IMR-90 (cell line): ENCODE results near the gene TAS2R19. TPM values are rescaled to one million over a fixed set of nuclear protein-coding genes. Genes with fewer than 3 reads are reported as not detected.

Source experiments
- ATAC-seq: fragments of 200-7000 bp; cut with Tn5 transposase; 2 replicates; pipeline ENCODE4 v1.9.1; 2020; ENCODE audit warnings: low read depth, mild to moderate bottlenecking, moderate library complexity
- BruUV-seq: library from RNA; stranded (reverse); fragments of 400-500 nt; replicated peaks from 2 replicates; lab custom pipeline; 2021; lab: Mats Ljungman, UMichigan
- CTCF ChIA-PET: fragments of 300-600 bp; formaldehyde crosslinking; extraction: SDS; loops from one replicate; lab custom pipeline; 2021; ENCODE audit warnings: antibody characterized with exemption; lab: Yijun Ruan, JAX
- POLR2A ChIA-PET: fragments of 300-600 bp; sonication (Branson Sonifier 250); formaldehyde crosslinking; loops from one replicate; lab custom pipeline; 2022; ENCODE audit warnings: antibody characterized with exemption; ENCODE audit not compliant: unreplicated experiment; lab: Charles Lee
- DNase-seq: peaks from one replicate; pipeline ENCODE4 v3.0.0; 2013
- H2AFZ ChIP-seq: replicated peaks from 2 replicates; pipeline ENCODE3; 2013; ENCODE audit warnings: low read length, mild to moderate bottlenecking; ENCODE audit not compliant: poor library complexity
- H2AK5ac ChIP-seq: 2 replicates; pipeline ENCODE4 v1.6.1; 2013; ENCODE audit warnings: low read depth, low read length, inconsistent platforms
- H2AK9ac ChIP-seq: replicated peaks from 2 replicates; pipeline ENCODE3; 2013; ENCODE audit warnings: mild to moderate bottlenecking, low read depth, low read length, moderate library complexity; ENCODE audit not compliant: poor library complexity
- H2BK120ac ChIP-seq: 2 replicates; pipeline ENCODE4 v1.6.1; 2013; ENCODE audit warnings: low read depth, low read length, inconsistent platforms
- H2BK15ac ChIP-seq: 3 replicates; pipeline ENCODE4 v1.6.1; 2013; ENCODE audit warnings: low read depth, low read length, inconsistent platforms
- H2BK20ac ChIP-seq: 2 replicates; pipeline ENCODE4 v1.6.1; 2013; ENCODE audit warnings: low read depth, mild to moderate bottlenecking, inconsistent platforms, low read length, moderate library complexity
- H2BK5ac ChIP-seq: 2 replicates; pipeline ENCODE4 v1.6.1; 2013; ENCODE audit warnings: mild to moderate bottlenecking, low read depth, low read length, inconsistent platforms; ENCODE audit not compliant: poor library complexity, severe bottlenecking
- H3K14ac ChIP-seq: replicated peaks from 2 replicates; pipeline ENCODE4 v1.6.1; 2013; ENCODE audit warnings: low read depth, low read length, inconsistent platforms
- H3K18ac ChIP-seq: 2 replicates; pipeline ENCODE4 v1.6.1; 2013; ENCODE audit warnings: low read depth, low read length, control low read depth
- H3K23ac ChIP-seq: 2 replicates; pipeline ENCODE4 v1.6.1; 2013; ENCODE audit warnings: low read depth, low read length, inconsistent platforms
- H3K27ac ChIP-seq: 2 replicates; pipeline ENCODE4 v1.5.1; 2013; ENCODE audit warnings: mild to moderate bottlenecking, control low read depth, low read length; ENCODE audit not compliant: insufficient read depth
- H3K27me3 ChIP-seq: 2 replicates; pipeline ENCODE4 v1.6.1; 2013; ENCODE audit warnings: low read length; ENCODE audit not compliant: control insufficient read depth, insufficient read depth
- H3K36me3 ChIP-seq: 2 replicates; pipeline ENCODE4 v1.6.1; 2013; ENCODE audit warnings: low read length, mixed read lengths; ENCODE audit not compliant: control insufficient read depth, insufficient read depth
- H3K4ac ChIP-seq: 2 replicates; pipeline ENCODE4 v1.6.1; 2013; ENCODE audit warnings: low read depth, low read length, inconsistent platforms
- H3K4me1 ChIP-seq: 2 replicates; pipeline ENCODE4 v1.6.1; 2013; ENCODE audit warnings: low read length, mixed read lengths; ENCODE audit not compliant: control insufficient read depth, insufficient read depth
- H3K4me2 ChIP-seq: 2 replicates; pipeline ENCODE4 v1.6.1; 2013; ENCODE audit warnings: low read depth, mild to moderate bottlenecking, control low read depth, low read length, moderate library complexity
- H3K4me3 ChIP-seq: 2 replicates; pipeline ENCODE4 v1.5.1; 2013; ENCODE audit warnings: low read depth, mild to moderate bottlenecking, control low read depth, low read length, moderate library complexity; ENCODE audit not compliant: insufficient read depth
- H3K56ac ChIP-seq: 2 replicates; pipeline ENCODE4 v1.6.1; 2013; ENCODE audit warnings: low read length, inconsistent platforms; ENCODE audit not compliant: insufficient read depth; ENCODE audit errors: extremely low read depth
- H3K79me1 ChIP-seq, 2 experiments: 2 replicates each; pipeline ENCODE4 v1.6.1; 2013; ENCODE audit warnings: low read length in 2 of 2, inconsistent platforms in 1 of 2, low read depth in 1 of 2
- H3K9ac ChIP-seq: 2 replicates; pipeline ENCODE4 v1.6.1; 2013; ENCODE audit warnings: low read depth, low read length, control low read depth
- H3K9me1 ChIP-seq: 2 replicates; pipeline ENCODE4 v1.6.1; 2013; ENCODE audit warnings: low read length, inconsistent platforms; ENCODE audit not compliant: insufficient read depth
- H3K9me3 ChIP-seq: 2 replicates; pipeline ENCODE4 v1.6.1; 2013; ENCODE audit warnings: low read length; ENCODE audit not compliant: control insufficient read depth, insufficient read depth
- H4K20me1 ChIP-seq: 2 replicates; pipeline ENCODE4 v1.6.1; 2013; ENCODE audit warnings: low read length, inconsistent platforms; ENCODE audit not compliant: insufficient read depth
- H4K5ac ChIP-seq: 2 replicates; pipeline ENCODE4 v1.6.1; 2013; ENCODE audit warnings: mild to moderate bottlenecking, low read depth, low read length, control low read depth
- H4K8ac ChIP-seq, 2 experiments: 2 replicates each; pipeline ENCODE4 v1.6.1; 2013; ENCODE audit warnings: low read depth in 2 of 2, low read length in 2 of 2, control low read depth in 1 of 2, inconsistent platforms in 1 of 2
- H4K91ac ChIP-seq: 2 replicates; pipeline ENCODE4 v1.6.1; 2013; ENCODE audit warnings: low read depth, low read length, inconsistent platforms; ENCODE audit not compliant: insufficient read depth
- BHLHE40 ChIP-seq: fragments of 150-350 bp; IDR thresholded peaks from 2 replicates; pipeline ENCODE4 v1.6.1; 2016; ENCODE audit warnings: mild to moderate bottlenecking, low read depth, low read length
- CEBPB ChIP-seq: IDR thresholded peaks from 2 replicates; pipeline ENCODE4 v1.6.1; 2012; ENCODE audit warnings: low read depth, low read length, improper control_type of control experiment
- CHD1 ChIP-seq: IDR thresholded peaks from 2 replicates; pipeline ENCODE4 v1.6.1; 2012; ENCODE audit warnings: low read depth, low read length, improper control_type of control experiment
- FOS ChIP-seq: fragments of 150-350 bp; IDR thresholded peaks from 2 replicates; pipeline ENCODE4 v1.6.1; 2016; ENCODE audit warnings: low read depth, low read length
- MAFK ChIP-seq: IDR thresholded peaks from 2 replicates; pipeline ENCODE4 v1.6.1; 2012; ENCODE audit warnings: low read depth, low read length, improper control_type of control experiment
- MAZ ChIP-seq: IDR thresholded peaks from 2 replicates; pipeline ENCODE4 v1.6.1; 2012; ENCODE audit warnings: low read depth, mild to moderate bottlenecking, low read length, improper control_type of control experiment, moderate library complexity, borderline replicate concordance
- MXI1 ChIP-seq: IDR thresholded peaks from 2 replicates; pipeline ENCODE4 v1.6.1; 2012; ENCODE audit warnings: low read depth, mild to moderate bottlenecking, low read length, moderate library complexity, borderline replicate concordance
- NFE2L2 ChIP-seq: fragments of 150-350 bp; IDR thresholded peaks from 2 replicates; pipeline ENCODE4 v1.6.1; 2016; ENCODE audit warnings: low read depth, mild to moderate bottlenecking, low read length
- POLR2A ChIP-seq: IDR thresholded peaks from 2 replicates; pipeline ENCODE4 v1.6.1; 2012; ENCODE audit warnings: mild to moderate bottlenecking, low read depth, low read length
- RAD21 ChIP-seq: IDR thresholded peaks from 2 replicates; pipeline ENCODE4 v1.6.1; 2012; ENCODE audit warnings: low read length, improper control_type of control experiment
- RCOR1 ChIP-seq: IDR thresholded peaks from 2 replicates; pipeline ENCODE4 v1.6.1; 2012; ENCODE audit warnings: mild to moderate bottlenecking, low read length, improper control_type of control experiment; ENCODE audit not compliant: insufficient replicate concordance
- RFX5 ChIP-seq: IDR thresholded peaks from 2 replicates; pipeline ENCODE4 v1.8.0; 2012; ENCODE audit warnings: low read depth, mild to moderate bottlenecking, low read length, moderate library complexity
- SMC3 ChIP-seq: fragments of 150-350 bp; IDR thresholded peaks from 2 replicates; pipeline ENCODE4 v1.6.1; 2016; ENCODE audit warnings: low read depth, mild to moderate bottlenecking, antibody characterized with exemption, low read length, moderate library complexity
- WGBS, 2 experiments: methylation state at CpG; one replicate each; pipeline versions ENCODE4 v1.1.5 to v1.1.7; 2013; ENCODE audit warnings: missing lambda C conversion rate in 2 of 2; ENCODE audit not compliant: insufficient read length in 1 of 2; ENCODE audit errors: extremely low coverage in 2 of 2; 5-methylcytosine and 5-hydroxymethylcytosine counted together
- dilution Hi-C: fragments of 300-500 bp; cut with HindIII; formaldehyde crosslinking; loops from one replicate; pipeline ENCODE4 v1.14.3; 2018; ENCODE audit warnings: low sequenced_read_pairs; ENCODE audit not compliant: unreplicated experiment
- in situ Hi-C: fragments of 300-500 bp; cut with MboI; formaldehyde crosslinking; loops from 3 replicates; pipeline ENCODE4 v1.14.3; 2019; ENCODE audit warnings: low sequenced_read_pairs, inconsistent platforms, mixed read lengths
- intact Hi-C: fragments of 100-400 bp; cut with micrococcal nuclease; formaldehyde crosslinking; loops from 2 replicates; pipeline ENCODE4 v1.10.0; 2022
- polyA plus RNA-seq, 3 experiments: library from polyadenylated mRNA; depleted of rRNA; stranded (reverse); fragments of >200 nt; gene quantifications; 2 replicates each; pipeline ENCODE4 v1.2.3, GENCODE V29; 2012; ENCODE audit warnings: low replicate concordance in 1 of 3
- total RNA-seq: library from RNA; depleted of rRNA; stranded (reverse); fragments of >200 nt; gene quantifications from 2 replicates; pipeline ENCODE4 v1.2.3, GENCODE V29; 2012
- TF ChIP-seq, protein P1 (sequence below): conservative IDR thresholded peaks from 2 replicates; pipeline ENCODE4 v1.5.1; 2012; ENCODE audit warnings: mild to moderate bottlenecking, low read depth, low read length, improper control_type of control experiment
- TF ChIP-seq, protein P2 (sequence below): fragments of 150-350 bp; IDR thresholded peaks from 2 replicates; pipeline ENCODE4 v1.6.1; 2017; ENCODE audit warnings: mild to moderate bottlenecking, antibody characterized with exemption, low read length, low read depth
- TF ChIP-seq, protein P3 (sequence below): fragments of 150-350 bp; IDR thresholded peaks from 2 replicates; pipeline ENCODE4 v1.6.1; 2016; ENCODE audit warnings: low read depth, mild to moderate bottlenecking, low read length, moderate library complexity, borderline replicate concordance

TAS2R19 gene
- total and polyA plus RNA-seq, 2 of the 4 experiments (the other 2 are of a cell fraction): 0.24 to 5.0 TPM

DNA sequence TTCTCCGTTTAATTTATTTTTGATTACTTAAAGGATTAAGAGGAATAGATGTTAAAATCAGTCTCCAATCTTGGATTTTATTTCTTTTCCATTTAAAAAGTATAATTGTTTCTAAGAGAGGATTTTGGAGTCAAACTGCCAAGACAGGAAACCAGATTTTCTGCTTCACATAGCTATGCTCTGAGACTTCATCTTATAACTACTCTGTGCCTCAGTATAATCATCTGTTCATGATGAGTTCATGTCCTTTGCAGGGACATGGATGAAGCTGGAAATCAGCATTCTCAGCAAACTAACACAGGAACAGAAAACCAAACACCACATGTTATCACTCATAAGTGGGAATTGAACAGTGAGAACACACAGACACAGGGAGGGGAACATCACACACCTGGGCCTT is 17.7 kb upstream of the TAS2R19 start:
- ChIA-PET CTCF (interaction anchor here (1.1 kb wide), 1 partner anchor 160 kb away, joined by 3 read pairs; no protein-coding TSS in a partner anchor), POLR2A (no interaction called here)
- Histone ChIP-seq H2BK20ac (no peak overlapping the region), H2BK5ac (no peak overlapping the region), H2BK120ac (no peak overlapping the region), H2AFZ (no peak overlapping the region), H3K23ac (no peak overlapping the region), H4K91ac (no peak overlapping the region), H3K9me1 (no peaks in the 10 kb centered on the region), H3K18ac (no peak overlapping the region), H3K9ac (no peak overlapping the region), H3K4me3 (no peak overlapping the region), H3K4me1 (0 out of 2 replicates have a peak, but pooled peaks cover 2% of the 10 kb centered on the region), H3K14ac (no peak overlapping the region), H3K9me3 (no peaks in the 10 kb centered on the region), H2AK5ac (no peak overlapping the region), H3K56ac (no peak overlapping the region), H3K27me3 (no peaks in the 10 kb centered on the region), H4K5ac (no peak overlapping the region), H4K8ac (no peak overlapping the region), H3K36me3 (no peaks in the 10 kb centered on the region), H3K79me1 (peaks cover 0 to 6% of the 10 kb centered on the region in 2 experiments), H2AK9ac (no peak overlapping the region), H4K20me1 (no peaks in the 10 kb centered on the region), H3K27ac (no peak overlapping the region), H3K4ac (no peak overlapping the region), H2BK15ac (no peak overlapping the region), H3K4me2 (peak overlapping the region; percentile 34; the same call in 1 of the 2 replicates)
- intact Hi-C loops (no loop called here), dilution Hi-C loops (no loop called here), in situ Hi-C loops (no loop called here)
- ATAC-seq: peak; percentile 56; the same call in 1 of the 2 replicates
- TF ChIP-seq CEBPB (no peak), RCOR1 (no peak), MAZ (no peak), CHD1 (no peak), POLR2A (no peak), FOS (no peak), RAD21 (no peak), RFX5 (no peak), SMC3 (no peak), MXI1 (no peak), MAFK (no peak), NFE2L2 (no peak), BHLHE40 (no peak)
- TF ChIP-seq, protein P1, sequence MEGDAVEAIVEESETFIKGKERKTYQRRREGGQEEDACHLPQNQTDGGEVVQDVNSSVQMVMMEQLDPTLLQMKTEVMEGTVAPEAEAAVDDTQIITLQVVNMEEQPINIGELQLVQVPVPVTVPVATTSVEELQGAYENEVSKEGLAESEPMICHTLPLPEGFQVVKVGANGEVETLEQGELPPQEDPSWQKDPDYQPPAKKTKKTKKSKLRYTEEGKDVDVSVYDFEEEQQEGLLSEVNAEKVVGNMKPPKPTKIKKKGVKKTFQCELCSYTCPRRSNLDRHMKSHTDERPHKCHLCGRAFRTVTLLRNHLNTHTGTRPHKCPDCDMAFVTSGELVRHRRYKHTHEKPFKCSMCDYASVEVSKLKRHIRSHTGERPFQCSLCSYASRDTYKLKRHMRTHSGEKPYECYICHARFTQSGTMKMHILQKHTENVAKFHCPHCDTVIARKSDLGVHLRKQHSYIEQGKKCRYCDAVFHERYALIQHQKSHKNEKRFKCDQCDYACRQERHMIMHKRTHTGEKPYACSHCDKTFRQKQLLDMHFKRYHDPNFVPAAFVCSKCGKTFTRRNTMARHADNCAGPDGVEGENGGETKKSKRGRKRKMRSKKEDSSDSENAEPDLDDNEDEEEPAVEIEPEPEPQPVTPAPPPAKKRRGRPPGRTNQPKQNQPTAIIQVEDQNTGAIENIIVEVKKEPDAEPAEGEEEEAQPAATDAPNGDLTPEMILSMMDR: no peak
- TF ChIP-seq, protein P2, sequence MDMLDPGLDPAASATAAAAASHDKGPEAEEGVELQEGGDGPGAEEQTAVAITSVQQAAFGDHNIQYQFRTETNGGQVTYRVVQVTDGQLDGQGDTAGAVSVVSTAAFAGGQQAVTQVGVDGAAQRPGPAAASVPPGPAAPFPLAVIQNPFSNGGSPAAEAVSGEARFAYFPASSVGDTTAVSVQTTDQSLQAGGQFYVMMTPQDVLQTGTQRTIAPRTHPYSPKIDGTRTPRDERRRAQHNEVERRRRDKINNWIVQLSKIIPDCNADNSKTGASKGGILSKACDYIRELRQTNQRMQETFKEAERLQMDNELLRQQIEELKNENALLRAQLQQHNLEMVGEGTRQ: no peak
- TF ChIP-seq, protein P3, sequence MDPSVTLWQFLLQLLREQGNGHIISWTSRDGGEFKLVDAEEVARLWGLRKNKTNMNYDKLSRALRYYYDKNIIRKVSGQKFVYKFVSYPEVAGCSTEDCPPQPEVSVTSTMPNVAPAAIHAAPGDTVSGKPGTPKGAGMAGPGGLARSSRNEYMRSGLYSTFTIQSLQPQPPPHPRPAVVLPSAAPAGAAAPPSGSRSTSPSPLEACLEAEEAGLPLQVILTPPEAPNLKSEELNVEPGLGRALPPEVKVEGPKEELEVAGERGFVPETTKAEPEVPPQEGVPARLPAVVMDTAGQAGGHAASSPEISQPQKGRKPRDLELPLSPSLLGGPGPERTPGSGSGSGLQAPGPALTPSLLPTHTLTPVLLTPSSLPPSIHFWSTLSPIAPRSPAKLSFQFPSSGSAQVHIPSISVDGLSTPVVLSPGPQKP: no peak
- BruUV-seq: no TSS peak
- peak; percentile 29 for DNase-seq
- no CpG with 5 or more reads among the region's 1 CpG for WGBS, 2 experiments
